Stimulated activated CD8-positive, alpha-beta memory T cell treated with anti-CD3 and anti-CD28 coated beads, Interleukin-4, amount 100 ng/mL, for 24 hours (primary cell): ENCODE data around the gene TAS2R43.
"Not testable (repeated sequence)": the region's sequence is repeated elsewhere in the genome, so short reads cannot be mapped to it uniquely, and the experiment has no call there.

ENCODE experiments used
- DNase-seq: peaks from one replicate; pipeline ENCODE4 v3.0.0-alpha.2; 2020; ENCODE audit warnings: low read depth

TAS2R43 gene, protein sequence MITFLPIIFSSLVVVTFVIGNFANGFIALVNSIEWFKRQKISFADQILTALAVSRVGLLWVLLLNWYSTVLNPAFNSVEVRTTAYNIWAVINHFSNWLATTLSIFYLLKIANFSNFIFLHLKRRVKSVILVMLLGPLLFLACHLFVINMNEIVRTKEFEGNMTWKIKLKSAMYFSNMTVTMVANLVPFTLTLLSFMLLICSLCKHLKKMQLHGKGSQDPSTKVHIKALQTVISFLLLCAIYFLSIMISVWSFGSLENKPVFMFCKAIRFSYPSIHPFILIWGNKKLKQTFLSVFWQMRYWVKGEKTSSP

DNA sequence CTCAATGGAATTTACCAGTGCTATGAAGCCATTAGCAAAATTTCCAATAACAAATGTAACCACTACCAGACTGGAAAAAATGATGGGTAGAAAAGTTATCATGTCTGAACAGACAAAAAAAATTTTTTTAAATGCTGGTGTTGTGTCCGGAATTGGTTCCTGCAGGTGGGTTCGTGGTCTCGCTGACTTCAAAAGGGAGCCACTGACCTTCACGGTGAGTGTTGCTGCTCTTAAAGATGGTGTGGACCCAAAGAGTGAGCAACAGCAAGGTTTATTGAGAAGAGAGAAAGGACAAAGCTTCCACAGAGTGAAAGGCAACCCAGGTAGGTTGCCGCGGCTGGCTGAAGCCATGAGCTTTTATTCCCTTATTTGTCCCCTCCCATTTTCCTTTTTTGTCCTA is at the start of gene TAS2R43:
Gene TAS2R43, minus strand, starts transcription at position 186 of the 400 bp plus-strand sequence. Its CDS starts 84 bp downstream, at position 102.
- DNase-seq, result no peak

DNA sequence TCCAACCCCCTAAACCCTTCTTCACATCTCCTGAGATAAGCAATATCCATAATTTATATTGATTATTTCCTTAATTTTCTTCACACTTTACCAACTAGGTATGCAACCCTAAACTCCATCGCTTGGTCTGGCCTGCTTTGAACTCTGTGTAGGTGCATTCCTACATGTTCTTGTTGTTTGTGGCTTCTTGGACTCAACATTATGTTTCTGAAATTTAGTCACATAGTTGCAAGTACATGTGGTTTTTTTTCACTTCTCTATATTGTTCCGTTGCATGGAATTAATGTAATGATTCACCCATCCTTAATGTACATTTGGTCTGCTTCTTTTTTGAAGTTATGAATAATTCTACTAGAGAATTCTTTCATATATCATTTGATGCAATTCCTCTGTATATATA is 44.0 kb upstream of the TAS2R43 start:
- DNase-seq, result no peak

DNA sequence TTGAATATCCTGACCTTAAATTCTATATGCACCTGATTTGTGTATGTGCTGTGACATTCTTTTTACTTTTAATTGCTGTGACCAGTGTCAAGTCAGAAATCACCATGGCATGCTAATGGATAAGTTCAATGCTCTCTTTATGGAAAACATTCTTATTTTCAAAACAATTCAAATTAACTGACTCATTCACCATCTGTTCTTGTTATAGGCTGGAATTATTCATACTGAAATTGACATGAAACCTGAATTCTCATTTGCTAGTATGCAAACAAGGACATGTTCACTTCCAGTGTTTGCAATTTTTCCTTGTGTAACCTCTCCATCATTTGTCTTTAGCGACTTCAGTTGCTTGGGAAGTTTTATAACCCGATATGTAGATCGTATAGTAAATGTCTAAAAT is 42.2 kb upstream of the TAS2R43 start, which contains the start of gene TAS2R30:
Gene TAS2R30, minus strand, starts transcription at position 340 of the 400 bp plus-strand sequence. CDS start 400 bp downstream, outside the sequence.
- DNase-seq, result no peak

DNA sequence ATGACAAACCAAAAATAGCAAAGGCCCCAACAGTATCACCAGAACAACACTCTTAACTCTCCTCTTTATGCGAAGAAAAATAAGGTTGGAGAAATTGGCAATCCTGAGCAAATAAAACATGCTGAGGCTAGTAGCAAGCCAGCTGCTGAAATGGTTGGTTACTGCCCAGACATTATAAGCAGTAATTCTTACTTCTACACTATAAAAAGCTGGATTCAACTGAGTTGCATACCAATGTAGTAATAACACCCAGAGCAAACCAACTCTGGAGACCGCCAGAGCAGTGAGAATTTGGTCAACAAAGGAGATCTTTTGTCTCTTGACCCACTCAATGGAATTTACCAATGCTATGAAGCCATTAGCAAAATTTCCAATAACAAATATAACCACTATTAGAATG is 41.7 kb upstream of the TAS2R43 start:
- DNase-seq, result no peak

DNA sequence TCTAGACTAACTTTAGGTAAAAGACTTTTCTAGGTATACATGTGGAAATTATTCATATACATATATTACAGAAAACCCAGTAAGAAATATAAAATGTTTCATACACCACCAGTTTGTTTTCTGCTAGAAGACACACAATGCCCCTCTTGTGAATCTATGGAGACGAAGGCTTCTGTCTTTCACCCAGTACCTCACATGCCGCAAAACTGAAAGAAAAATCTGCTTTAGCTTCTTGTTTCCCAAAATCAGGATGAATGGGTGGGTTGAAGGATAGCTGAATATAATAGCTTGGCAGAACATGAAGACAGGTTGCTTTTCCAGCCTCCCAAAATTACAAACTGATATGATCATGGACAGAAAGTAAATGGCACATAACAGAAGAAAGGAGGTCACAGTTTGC is 41.0 kb upstream of the TAS2R43 start:
- no peak for DNase-seq

DNA sequence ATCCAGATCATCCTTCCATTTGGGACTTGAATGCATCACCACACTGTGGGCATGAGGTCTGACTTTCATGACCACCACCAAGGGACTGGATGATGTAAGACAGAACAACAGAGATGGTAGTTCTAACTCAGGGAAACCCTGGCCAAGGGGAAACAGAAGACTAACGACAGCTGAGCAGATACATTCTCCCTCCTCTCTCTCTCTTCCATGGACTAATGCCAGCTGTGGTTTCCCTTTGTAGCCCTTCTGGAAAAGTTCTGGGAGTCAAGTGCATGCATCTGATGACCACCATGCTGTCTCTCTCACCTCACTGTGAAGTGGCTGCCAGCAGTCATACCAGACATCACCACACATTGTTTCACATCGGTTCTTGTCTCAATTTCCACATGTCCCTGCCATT is 38.9 kb upstream of the TAS2R43 start:
- no peak for DNase-seq

DNA sequence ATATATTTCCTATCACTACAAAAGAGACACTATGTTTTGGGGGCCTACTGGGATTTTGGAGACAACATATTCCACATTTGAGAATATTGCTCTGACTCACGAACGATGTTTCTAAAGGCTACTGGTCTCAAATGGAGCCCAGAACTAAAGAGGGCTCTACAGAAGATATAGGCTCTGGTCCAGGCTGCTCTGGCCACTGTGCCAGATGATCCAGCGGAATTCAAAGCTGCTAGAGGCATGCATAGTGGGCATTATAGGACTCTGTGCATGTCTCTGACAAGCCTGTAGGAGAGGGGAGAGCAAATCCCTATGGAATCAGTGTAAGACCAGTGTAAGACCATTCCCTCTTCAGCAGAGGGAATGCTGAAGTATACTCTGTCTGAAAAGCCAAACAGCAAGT is 38.3 kb upstream of the TAS2R43 start:
- no peak for DNase-seq

DNA sequence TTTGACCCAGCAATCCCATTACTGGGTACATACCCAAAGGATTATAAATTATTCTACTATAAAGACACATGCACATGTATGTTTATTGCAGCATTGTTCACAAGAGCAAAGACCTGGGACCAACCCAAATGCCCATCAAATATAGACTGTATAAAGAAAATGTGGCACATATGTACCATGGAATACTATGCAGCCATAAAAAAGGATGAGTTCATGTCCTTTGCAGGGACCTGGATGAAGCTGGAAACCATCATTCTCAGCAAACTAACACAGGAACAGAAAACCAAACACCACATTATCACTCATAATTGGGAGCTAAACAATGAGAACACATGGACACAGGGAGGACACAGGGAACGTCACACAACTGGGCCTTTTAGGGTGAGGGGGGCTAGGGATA is 22.0 kb upstream of the TAS2R43 start:
- DNase-seq, result not testable (repeated sequence)

DNA sequence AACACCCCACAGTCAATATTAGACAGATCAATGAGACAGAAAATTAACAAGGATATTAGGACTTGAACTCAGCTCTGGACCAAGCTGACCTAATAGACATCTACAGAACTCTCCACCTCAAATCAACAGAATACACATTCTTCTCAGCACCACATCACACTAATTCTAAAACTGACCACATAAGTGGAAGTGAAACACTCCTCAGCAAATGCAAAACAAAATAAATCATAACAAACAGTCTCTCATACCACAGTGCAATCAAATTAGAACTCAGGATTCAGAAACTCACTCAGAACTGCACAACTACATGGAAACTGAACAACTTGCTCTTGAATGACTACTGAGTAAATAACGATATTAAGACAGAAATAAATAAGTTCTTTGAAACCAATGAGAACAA is 19.1 kb upstream of the TAS2R43 start:
- not testable (repeated sequence) for DNase-seq

DNA sequence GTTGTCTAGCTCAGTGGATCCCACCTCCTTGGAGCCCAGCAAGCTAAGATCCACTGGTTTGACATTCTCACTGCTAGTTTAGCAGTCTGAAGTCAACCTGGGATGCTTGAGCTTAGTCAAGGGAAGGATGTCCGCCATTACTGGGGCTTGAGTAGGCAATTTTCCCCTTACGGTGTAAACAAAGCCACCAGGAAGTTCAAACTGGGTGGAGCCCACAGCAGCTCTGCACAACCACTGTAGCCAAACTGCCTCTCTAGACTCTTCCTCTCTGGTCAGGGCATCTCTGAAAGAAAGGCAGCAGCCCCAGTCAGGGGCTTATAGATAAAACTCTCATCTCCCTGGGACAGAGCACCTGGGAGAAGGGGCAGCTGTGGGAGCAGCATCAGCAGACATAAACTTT is 16.7 kb upstream of the TAS2R43 start:
- DNase-seq, result no peak

DNA sequence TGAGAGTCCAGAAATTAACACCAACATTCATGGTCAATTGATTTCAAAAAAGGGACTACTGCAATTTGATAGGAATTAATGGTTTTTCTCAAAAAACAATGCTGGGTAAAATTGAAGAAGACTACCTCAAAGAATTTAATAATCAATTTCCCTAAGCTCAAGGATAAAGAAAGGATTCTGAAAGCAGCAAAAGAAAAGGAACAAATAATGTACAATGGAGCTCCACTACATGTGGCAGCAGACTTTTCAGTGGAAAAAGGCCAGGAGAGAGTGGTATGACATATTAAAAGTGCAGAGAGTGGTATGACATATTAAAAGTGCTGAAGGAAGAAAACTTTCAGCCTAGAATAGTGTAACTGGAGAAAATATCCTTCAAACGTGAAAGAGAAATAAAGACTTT is 15.6 kb upstream of the TAS2R43 start:
- no peak for DNase-seq

DNA sequence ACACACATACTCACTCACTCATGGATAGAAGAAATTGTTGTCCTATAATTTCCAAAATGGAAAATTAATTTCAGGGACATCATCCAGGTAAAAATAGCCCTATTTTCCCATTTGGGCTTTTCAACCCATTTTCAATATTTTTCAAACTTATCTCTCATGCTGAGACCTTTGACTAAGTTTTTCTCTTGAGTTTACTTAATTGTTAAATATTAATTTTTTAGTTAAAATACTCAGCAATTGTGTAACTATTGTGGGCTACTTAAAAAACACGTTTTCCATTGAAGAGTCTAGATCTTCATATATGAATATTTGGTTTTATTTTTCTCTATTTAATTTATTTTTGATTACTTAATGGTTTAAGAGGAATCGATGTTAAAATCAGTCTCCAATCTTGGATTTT is 14.2 kb upstream of the TAS2R43 start:
- no peak for DNase-seq

DNA sequence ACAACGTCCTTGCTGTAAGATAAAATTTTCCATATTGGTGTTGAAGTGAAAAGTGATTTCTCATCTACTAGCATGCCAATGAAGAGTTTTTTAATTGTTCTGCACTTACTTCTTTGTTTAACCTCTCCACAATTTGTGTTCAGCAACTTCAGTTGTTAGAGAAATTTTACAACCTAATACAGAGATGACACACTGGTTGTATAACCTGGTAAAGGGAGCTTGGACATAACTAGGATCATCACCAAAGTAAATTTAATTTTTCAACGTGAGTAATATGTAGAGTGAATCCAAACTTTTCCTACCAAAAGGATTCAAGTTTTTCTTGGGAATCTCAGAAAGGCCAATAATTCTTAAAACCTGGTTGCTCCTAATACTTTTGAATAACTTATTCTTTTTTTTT is 13.4 kb upstream of the TAS2R43 start:
- DNase-seq, result no peak

DNA sequence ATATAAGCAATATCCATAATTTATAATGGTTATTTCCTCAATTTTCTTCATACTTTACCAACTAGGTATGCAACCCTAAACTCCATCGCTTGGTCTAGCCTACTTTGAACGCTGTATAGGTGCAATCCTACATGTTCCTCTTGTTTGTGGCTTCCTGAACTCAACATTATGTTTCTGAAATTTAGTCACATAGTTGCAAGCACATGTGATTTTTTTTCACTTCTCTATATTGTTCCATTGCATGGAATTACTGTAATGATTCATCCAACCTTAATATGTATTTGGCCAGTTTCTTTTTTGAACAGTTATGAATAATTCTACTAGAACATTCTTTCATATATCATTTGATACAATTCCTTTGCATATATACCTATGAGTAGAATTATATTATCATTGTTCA is 2.8 kb upstream of the TAS2R43 start:
- DNase-seq, result not testable (repeated sequence)

DNA sequence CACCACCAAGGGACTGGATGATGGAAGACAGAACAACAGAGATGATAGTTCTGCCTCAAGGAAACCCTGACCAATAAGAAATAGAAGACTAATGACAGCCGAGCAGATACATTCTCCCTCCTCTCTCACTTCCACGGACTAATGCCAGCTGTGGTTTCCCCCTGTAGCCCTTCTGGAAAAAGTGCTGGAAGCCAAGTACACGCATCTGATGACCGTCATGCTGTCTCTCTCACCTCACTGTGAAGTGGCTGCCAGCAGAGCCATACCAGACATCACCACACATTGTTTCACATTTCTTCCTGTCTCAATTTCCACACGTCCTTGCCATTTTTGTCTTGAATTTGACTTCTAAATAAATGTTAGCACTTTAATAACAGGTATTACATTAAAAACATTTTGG is 2.9 kb downstream of the TAS2R43 start:
- no peak for DNase-seq

DNA sequence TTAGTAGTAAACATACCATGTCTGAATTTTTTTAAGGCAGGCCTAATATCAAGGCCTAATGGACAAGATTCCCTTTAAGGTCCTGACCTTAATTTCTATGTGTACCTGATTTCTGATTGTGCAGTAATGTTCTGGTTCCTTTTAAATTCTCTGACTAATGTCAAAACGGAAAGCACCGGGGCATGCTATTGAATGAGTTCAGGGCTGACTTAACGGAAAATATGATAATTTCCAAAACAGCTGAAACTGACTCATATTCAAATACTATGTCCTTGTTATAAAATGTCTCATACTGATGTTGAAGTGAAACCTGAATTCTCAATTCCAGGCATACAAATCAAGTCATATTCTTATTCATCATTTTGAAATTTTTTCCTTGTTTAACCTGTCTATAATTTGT is 6.7 kb downstream of the TAS2R43 start:
- no peak for DNase-seq

DNA sequence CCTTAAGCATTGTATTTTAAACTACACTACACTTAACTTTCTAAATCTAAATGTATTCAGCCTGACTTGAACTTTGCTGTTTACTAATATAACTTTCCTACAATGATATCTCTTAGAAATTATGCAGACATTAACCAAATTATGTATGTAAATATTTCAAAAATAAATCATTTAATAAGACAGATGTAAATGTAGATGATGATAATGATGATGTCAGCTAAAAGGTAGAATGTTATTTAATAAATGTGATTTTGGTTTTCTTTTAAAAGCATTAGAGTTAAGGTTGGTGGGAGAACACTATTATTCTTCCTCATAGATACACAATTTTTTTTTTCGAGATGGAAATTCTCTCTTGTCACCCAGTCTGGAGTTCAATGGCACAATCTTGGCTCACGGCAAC is 10.1 kb downstream of the TAS2R43 start:
- no peak for DNase-seq

DNA sequence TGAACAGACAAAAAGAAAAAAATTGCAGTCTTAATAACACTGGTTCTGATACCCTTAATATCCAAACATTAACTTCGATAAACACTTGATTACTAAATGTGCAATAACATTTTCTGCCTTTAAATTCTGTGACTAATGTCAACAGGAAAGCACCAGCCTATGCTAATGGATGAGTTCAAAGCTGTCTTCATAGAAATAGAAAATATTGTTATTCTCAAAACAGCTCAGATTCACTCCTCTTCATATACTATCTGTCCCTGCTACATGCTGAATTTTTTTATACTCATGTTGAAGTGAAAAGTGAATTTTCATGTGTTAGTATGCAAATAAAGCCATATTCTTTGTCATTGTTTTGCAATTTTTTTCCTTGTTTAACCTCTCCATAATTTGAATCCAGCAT is 13.9 kb downstream of the TAS2R43 start:
- DNase-seq, result no peak

DNA sequence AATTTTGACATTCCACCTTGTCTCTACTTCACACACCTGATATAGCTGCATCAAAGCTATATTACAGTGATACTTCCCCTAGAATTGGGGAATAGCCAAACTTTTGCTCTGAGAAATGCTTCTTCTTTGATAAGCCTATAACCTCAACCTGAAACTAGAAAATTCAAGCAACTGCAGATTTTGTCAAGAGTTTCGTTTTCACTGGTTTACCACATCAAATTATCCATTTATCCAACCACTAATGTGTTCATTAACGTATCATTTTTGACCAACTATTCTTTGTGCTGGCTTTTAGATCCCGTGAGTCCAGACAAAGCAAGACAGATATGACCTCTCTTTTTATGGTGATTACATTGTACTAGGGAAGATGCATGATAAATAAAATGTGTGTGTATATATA is 16.5 kb downstream of the TAS2R43 start:
- DNase-seq, result no peak

DNA sequence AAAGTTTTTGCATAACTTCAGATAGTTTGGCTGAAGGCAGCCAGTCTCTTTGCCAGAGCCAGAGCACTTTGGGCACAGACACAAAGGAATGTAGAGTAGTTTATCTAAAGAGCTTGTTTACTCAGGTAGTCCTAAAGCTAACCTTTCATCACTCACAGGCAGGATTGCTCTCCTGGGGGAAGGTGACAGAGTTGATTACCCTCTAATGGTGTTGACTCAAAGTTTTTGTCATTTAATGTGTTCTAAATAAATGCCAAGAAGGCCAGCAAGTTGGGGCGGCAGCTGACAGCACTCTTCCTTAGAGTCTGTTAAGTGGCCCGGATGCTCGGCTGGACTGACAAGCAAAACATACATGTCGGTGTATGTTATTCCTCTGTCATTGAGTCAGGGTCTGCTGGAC is 20.7 kb downstream of the TAS2R43 start:
- DNase-seq, result no peak

DNA sequence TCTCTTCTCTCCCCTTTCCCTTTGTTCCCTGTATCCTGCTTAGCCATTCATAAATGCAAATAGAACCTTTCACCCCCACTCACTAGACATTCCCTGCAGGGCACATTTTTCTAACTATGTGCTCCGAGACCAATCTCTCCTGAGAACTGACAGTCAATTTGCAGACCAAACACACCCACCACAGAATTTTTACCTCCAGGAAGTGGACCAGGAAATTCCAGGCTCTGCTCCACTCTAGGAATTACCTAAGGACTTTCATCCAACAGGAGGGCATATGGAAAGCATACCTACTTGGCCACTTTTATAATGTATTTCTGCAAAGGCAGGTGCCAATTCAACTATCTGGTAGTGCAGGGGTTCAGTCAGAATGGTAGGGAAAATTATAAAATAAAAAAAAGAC is 21.1 kb downstream of the TAS2R43 start:
- DNase-seq, result no peak

DNA sequence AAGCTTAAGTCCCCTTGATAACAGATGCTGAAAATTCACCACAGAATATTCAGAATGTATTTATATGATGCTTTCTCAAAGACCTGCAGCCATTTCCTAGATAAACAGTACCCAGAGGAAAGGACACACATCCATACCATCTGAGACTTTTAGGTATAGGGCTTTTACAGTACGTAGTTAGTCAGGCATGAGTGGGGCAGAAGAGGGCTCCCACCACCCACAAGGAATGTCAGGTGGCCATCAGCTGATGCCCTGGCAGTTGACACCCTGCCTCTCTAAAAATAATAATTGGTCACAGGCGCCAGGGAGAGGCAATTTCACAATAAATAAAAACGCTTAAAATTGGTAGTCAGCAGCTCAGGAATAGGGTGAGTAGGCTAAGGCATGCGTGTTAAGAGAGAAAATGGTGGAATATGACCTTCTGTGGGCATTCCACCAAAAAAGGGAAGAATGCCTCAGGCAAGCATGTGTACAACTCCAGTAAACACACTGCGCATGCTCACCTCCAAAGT is 22.2 kb downstream of the TAS2R43 start:
- no peak for DNase-seq

DNA sequence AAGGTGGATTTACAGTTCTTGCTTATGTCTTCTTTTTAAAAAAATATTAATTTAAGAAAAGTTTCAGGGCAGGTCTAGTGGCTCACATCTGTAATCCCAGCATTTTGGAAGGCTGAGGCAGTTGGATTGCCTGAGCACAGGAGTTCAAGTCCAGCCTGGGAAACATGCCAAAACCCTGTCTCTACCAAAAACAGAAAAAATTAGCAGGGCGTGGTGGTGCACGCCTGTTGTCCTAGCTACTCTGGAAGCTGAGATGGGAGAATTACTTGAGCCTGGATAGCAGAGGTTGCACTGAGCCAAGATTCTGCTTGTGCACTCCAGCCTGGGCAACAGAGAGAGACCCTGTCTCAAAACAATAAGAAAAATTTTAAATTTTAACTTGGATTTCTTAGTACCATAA is 24.6 kb downstream of the TAS2R43 start:
- no peak for DNase-seq

DNA sequence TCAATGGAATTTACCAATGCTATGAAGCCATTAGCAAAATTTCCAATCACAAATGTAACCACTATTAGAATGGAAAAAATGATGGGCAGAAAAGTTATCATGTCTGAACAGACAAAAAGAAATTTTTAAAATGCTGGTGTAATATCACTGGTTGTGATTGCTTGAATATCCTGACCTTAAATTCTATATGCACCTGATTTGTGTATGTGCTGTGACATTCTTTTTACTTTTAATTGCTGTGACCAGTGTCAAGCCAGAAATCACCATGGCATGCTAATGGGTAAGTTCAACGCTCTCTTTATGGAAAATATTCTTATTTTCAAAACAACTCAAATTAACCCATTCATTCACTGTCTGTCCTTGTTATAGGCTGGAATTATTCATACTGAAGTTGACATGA is 29.9 kb downstream of the TAS2R43 start, which contains the start of gene TAS2R46:
Gene TAS2R46, minus strand, starts transcription at position 101 of the 400 bp plus-strand sequence. Its CDS starts 0 bp downstream, at position 101.
- DNase-seq, result not testable (repeated sequence)
